HG03066 (cell line): ENCODE data around the gene SSR4.

Source experiments
- ATAC-seq: cut with Tn5 transposase; IDR thresholded peaks from one replicate; pipeline ENCODE4 v1.9.1; 2021; ENCODE audit warnings: low read depth; ENCODE audit not compliant: unreplicated experiment

SSR4 gene

GRCh38 chrX:153828308-153828707 lies 33.8 kb downstream of the SSR4 start:
- ATAC-seq = no peak

DNA sequence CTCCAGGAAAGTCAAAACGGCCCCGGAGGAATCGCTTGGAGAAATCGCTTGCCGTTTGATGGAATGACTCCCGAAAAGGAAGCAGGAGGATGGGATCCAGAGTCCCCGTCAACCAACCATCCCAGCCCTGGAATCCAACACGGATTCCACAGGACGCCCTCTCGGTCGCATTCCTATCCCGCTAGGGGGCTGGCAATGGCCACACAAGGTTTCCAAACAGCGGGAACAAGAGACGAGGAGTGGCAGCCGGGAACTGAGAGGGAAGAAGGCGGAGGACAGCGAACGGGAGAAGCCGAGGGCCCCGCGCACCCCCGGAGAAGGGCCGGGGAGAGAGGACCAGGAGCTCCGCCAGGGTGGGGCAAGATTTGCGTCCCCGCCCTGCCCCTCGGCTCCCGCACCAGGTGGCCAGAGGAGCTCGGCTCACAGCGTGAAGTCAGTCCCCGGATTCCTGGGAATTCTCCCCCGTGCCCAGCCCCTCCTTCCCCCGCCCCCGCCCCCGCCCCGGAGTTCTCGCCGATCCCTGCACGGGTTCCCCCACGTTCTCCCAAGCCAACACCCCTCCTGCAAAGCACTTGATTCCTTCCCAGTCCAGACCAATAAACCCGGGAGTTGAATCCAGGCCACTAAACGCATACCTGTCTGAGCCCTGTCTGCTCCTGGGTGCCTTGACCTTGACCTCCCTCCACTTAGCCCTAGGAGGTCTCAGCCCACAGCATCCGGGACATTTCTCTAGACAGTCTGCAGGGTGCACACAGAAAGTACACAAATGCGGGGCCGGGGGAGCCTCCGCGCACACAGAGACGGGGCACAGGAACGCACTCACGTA lies 34.5 kb downstream of the SSR4 start:
- ATAC-seq = no peak

DNA sequence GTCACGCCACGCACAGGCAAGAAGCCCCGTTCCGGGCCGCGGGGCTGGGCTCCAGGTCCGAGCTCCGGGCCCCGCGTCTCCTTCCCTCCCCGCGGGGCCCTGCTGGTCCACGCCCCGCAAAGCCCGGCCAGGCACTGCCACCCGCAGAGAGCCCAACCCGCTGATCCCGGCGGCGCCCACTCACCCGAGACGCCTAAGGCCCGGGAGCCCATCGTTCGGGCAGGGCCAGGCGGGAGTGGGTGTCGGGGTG lies 35.0 kb downstream of the SSR4 start:
- no peak for ATAC-seq

DNA sequence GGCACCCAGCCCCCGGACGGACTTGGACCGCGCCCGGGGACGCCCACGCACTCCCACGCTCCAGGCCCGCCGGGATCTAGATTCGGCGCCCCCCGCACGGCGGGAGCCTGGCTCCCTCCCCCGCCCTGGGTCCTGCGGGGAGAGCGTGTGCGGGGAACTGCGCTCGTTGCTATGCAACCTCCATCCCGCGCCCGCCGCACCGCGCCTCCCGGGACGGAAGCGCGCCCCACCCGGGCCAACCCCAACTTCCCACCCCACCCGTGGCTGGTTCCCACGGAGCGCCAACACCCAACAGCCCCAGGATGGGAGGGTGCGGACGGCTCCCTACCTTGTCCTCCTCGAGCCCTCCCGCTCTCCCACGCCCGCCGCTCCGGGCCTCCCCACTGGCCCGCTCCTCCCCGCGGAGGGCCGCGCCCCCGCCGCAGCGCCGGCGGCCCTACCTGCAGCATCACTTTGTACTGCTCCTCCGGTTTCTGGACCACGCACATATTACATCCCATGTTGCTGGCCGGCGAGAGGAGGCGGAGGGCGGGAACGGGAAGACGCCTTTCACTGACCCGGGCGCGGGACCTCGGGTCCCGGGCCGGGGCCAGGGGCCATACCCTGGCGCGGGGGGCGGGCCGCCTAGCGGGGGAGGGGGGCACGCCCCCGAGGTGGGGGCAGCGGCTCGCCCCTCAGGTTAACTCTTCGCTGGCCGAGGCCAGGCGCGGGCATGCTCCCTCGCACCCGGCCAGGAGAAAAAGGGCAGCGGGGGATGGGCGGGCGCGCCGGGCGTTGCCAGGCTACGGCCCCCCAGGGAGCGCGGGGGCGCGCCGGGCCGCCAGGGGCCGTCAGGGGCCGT lies 35.6 kb downstream of the SSR4 start, which contains the start of gene PDZD4:
Gene PDZD4 (minus strand): TSS at position 746 of the 841 bp plus-strand sequence. CDS start 246 bp downstream, at position 500.
- ATAC-seq = no peak

- ATAC-seq = no peak
These were observed 36.4 kb downstream of the SSR4 start for GRCh38 chrX:153830640-153831428.

- ATAC-seq = no peak
These were observed 37.1 kb downstream of the SSR4 start for GRCh38 chrX:153831429-153832150.

GRCh38 chrX:153832728-153833127 lies 38.3 kb downstream of the SSR4 start:
- ATAC-seq = no peak

DNA sequence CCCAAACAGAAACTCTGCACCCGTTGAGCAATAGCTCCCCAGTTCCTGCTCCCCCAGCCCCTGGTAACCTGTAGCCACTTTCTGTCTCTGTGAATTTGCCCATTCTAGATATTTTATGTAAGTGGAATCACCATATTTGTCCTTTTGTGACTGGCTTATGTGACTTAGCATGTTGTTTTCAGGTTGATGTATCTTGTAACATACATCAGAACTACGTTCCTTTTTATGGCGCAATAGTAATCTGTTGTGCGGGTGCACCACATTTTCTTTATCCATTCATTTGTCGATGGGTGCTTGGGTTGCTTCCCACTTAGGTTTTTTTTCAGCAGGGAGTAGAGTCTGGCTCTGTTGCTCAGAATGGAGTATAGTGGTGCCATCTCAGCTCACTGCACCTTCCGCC lies 42.5 kb downstream of the SSR4 start:
- ATAC-seq = no peak

- ATAC-seq = no peak
These were observed 50.1 kb downstream of the SSR4 start for GRCh38 chrX:153844509-153845082.

DNA sequence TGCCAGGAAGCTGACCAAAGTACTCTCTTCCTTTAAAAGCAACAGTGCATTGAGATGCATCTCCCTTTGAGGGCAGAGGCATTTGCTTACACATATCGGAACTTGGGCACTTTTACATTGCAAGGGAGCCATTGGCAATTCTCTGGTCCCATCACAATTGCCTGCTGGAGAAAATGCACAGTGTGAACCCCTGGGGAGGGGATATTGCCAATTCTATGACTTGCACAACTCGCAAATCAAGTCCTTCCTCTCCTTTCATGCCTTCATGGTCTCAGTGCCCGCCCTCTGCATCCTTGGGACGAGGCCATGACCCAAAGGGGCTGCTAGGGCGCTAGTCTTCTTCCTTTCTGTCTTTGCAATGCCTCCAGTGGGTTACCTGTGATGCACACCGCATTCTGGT lies 50.7 kb downstream of the SSR4 start:
- ATAC-seq = no peak

DNA sequence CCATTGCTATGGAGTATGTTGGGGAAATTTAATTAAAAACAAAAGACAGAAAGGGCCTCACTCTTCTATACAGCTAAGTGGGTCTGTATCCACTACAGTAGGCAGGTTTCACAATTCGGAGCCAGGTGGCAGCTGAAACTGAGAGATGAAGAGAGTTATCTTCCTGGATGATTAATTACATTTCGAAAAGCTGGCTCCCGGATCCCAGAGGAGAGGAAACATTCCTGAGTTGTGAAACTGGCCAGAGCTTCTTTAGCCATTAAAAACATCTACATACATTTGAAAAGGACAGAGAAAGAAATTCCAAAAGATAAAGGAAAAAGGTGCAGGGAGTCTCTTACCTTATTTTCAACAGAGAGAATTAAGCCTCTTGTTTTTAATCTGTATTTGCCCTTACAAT lies 51.4 kb downstream of the SSR4 start:
- no peak for ATAC-seq
